GM23248 (cell line): ENCODE data around the gene BRPF3. TPM values are rescaled to one million over a fixed set of nuclear protein-coding genes. Genes with fewer than 3 reads are reported as not detected.

Source experiments
- DNase-seq: peaks from one replicate; pipeline ENCODE4 v3.0.0-alpha.2; 2015
- H2AFZ ChIP-seq: fragments of 200-600 bp; sonication (generic); 2 replicates; pipeline ENCODE4 v1.6.1; 2016; ENCODE audit warnings: antibody characterized with exemption
- H3F3A ChIP-seq: fragments of 200-600 bp; sonication (generic); 2 replicates; pipeline ENCODE4 v1.6.1; 2016; ENCODE audit warnings: mild to moderate bottlenecking, antibody characterized with exemption, mixed run types; ENCODE audit not compliant: insufficient read depth
- H3K27ac ChIP-seq: fragments of 200-600 bp; sonication (generic); 2 replicates; pipeline ENCODE4 v1.5.1; 2016; ENCODE audit warnings: mild to moderate bottlenecking
- H3K27me3 ChIP-seq: fragments of 200-600 bp; sonication (generic); replicated peaks from 2 replicates; pipeline ENCODE4 v1.6.1; 2016; ENCODE audit warnings: mild to moderate bottlenecking; ENCODE audit not compliant: insufficient read depth
- H3K36me3 ChIP-seq: fragments of 200-600 bp; sonication (generic); 2 replicates; pipeline ENCODE4 v1.6.1; 2016; ENCODE audit warnings: low read depth, mild to moderate bottlenecking
- H3K4me1 ChIP-seq: fragments of 200-600 bp; sonication (generic); 2 replicates; pipeline ENCODE4 v1.6.1; 2016; ENCODE audit warnings: mild to moderate bottlenecking; ENCODE audit not compliant: insufficient read depth
- H3K4me2 ChIP-seq: fragments of 200-600 bp; sonication (generic); one replicate; pipeline ENCODE4 v1.6.1; 2016; ENCODE audit warnings: mild to moderate bottlenecking; ENCODE audit not compliant: unreplicated experiment
- H3K4me3 ChIP-seq: fragments of 200-600 bp; sonication (generic); 2 replicates; pipeline ENCODE4 v1.5.1; 2016; ENCODE audit warnings: mild to moderate bottlenecking
- H3K79me2 ChIP-seq: fragments of 200-600 bp; sonication (generic); 2 replicates; pipeline ENCODE4 v1.6.1; 2016; ENCODE audit warnings: mild to moderate bottlenecking; ENCODE audit not compliant: insufficient read depth
- H3K9ac ChIP-seq: fragments of 200-600 bp; sonication (generic); 2 replicates; pipeline ENCODE4 v1.6.1; 2016; ENCODE audit warnings: mild to moderate bottlenecking
- H3K9me2 ChIP-seq: fragments of 200-600 bp; sonication (generic); 2 replicates; pipeline ENCODE4 v1.6.1; 2016; ENCODE audit warnings: mixed run types, mild to moderate bottlenecking, moderate library complexity; ENCODE audit not compliant: insufficient read depth
- H3K9me3 ChIP-seq: fragments of 200-600 bp; sonication (generic); one replicate; pipeline ENCODE4 v1.6.1; 2017; ENCODE audit warnings: low read depth
- H4K20me1 ChIP-seq: fragments of 200-600 bp; sonication (generic); 2 replicates; pipeline ENCODE4 v1.6.0; 2016; ENCODE audit not compliant: insufficient read depth
- EZH2 ChIP-seq: fragments of 200-600 bp; sonication (generic); IDR thresholded peaks from 2 replicates; pipeline ENCODE4 v1.6.1; 2018; ENCODE audit warnings: antibody characterized with exemption, mild to moderate bottlenecking; ENCODE audit not compliant: insufficient read depth, poor library complexity, severe bottlenecking
- EZH2phosphoT487 ChIP-seq: fragments of 200-600 bp; sonication (generic); IDR thresholded peaks from 2 replicates; pipeline ENCODE4 v1.6.1; 2018; ENCODE audit warnings: antibody characterized with exemption, moderate library complexity, mild to moderate bottlenecking, low read depth; ENCODE audit not compliant: insufficient read depth
- WGBS, 2 experiments: methylation state at CpG; one replicate each; pipeline ENCODE4 v1.1.6; 2015 to 2017; ENCODE audit warnings: low lambda C conversion rate in 2 of 2, low coverage in 1 of 2; ENCODE audit errors: missing lambda C conversion rate in 2 of 2; 5-methylcytosine and 5-hydroxymethylcytosine counted together
- in situ Hi-C: fragments of 300-500 bp; cut with MboI; formaldehyde crosslinking; loops from 2 replicates; pipeline ENCODE4 v1.15.0; 2020
- polyA plus RNA-seq: library from polyadenylated mRNA; unstranded; fragments of >200 nt; fragmentation: Nextera tagmentation; extraction: Ambion mirVana; gene quantifications from 2 replicates; pipeline ENCODE4 v1.2.1, GENCODE V29; 2016
- total RNA-seq: library from RNA; depleted of rRNA; stranded (reverse); fragments of >200 nt; shearing (Covaris generic); gene quantifications from 2 replicates; pipeline ENCODE4 v1.2.3, GENCODE V29; 2014

The BRPF3 gene
- total and polyA plus RNA-seq, 2 experiments from 2014 or later = 6.3 to 7.9 TPM

GRCh38 chr6:36235309-36235708 is 38.8 kb downstream of the BRPF3 start:
- DNase-seq = peak; percentile 12
- Histone ChIP-seq H2AFZ (no peak overlapping the region), H3F3A (no peaks in the 10 kb centered on the region), H3K36me3 (peaks cover 9% of the 10 kb centered on the region; the same call in 1 of the 2 replicates), H3K4me1 (no peaks in the 10 kb centered on the region), H3K27me3 (no peaks in the 10 kb centered on the region), H4K20me1 (no peaks in the 10 kb centered on the region), H3K4me3 (no peak overlapping the region), H3K9ac (no peak overlapping the region), H3K4me2 (no peak overlapping the region), H3K79me2 (no peaks in the 10 kb centered on the region), H3K9me2 (no peaks in the 10 kb centered on the region), H3K9me3 (no peaks in the 10 kb centered on the region), H3K27ac (no peak overlapping the region)
- in situ Hi-C loops = no loop called here
- TF ChIP-seq EZH2 (no peak), EZH2phosphoT487 (no peak)
- 40 to 46% methylated on average over 3 of the region's 3 CpGs for WGBS, 2 experiments

GRCh38 chr6:36235862-36236261 is 39.3 kb downstream of the BRPF3 start:
- 94 to 97% methylated on average over 16 to 17 of the region's 17 CpGs for WGBS, 2 experiments
- Histone ChIP-seq H4K20me1 (no peaks in the 10 kb centered on the region), H3K79me2 (no peaks in the 10 kb centered on the region), H3K27me3 (no peaks in the 10 kb centered on the region), H3K36me3 (peaks cover 9% of the 10 kb centered on the region; the same call in 1 of the 2 replicates), H2AFZ (no peak overlapping the region), H3F3A (no peaks in the 10 kb centered on the region), H3K4me3 (no peak overlapping the region), H3K9ac (no peak overlapping the region), H3K9me3 (no peaks in the 10 kb centered on the region), H3K4me2 (no peak overlapping the region), H3K27ac (no peak overlapping the region), H3K9me2 (no peaks in the 10 kb centered on the region), H3K4me1 (no peaks in the 10 kb centered on the region)
- no peak for DNase-seq
- in situ Hi-C loops = no loop called here
- TF ChIP-seq EZH2phosphoT487 (no peak), EZH2 (no peak)

GRCh38 chr6:36239774-36240173 is 43.2 kb downstream of the BRPF3 start:
- H3K9ac ChIP-seq = no peak overlapping the region
- H3K9me2 ChIP-seq = no peaks in the 10 kb centered on the region
- H3K79me2 ChIP-seq = no peaks in the 10 kb centered on the region
- H2AFZ ChIP-seq = no peak overlapping the region
- H3K9me3 ChIP-seq = no peaks in the 10 kb centered on the region
- TF ChIP-seq EZH2 (no peak), EZH2phosphoT487 (no peak)
- 94 to 95% methylated on average over 5 of the region's 5 CpGs for WGBS, 2 experiments
- in situ Hi-C loops = no loop called here
- H3K36me3 ChIP-seq = no peaks in the 10 kb centered on the region
- H4K20me1 ChIP-seq = no peaks in the 10 kb centered on the region
- no peak overlapping the region for H3K4me3 ChIP-seq
- no peaks in the 10 kb centered on the region for H3K27me3 ChIP-seq
- H3K27ac ChIP-seq = no peak overlapping the region
- H3K4me1 ChIP-seq = no peaks in the 10 kb centered on the region
- H3K4me2 ChIP-seq = no peak overlapping the region
- no peaks in the 10 kb centered on the region for H3F3A ChIP-seq
- DNase-seq = no peak

- H3K27me3 ChIP-seq = no peaks in the 10 kb centered on the region
- no peak overlapping the region for H3K9ac ChIP-seq
- H2AFZ ChIP-seq = no peak overlapping the region
- no peaks in the 10 kb centered on the region for H3K9me2 ChIP-seq
- TF ChIP-seq EZH2 = no peak
- TF ChIP-seq EZH2phosphoT487 = no peak
- H3K4me2 ChIP-seq = no peak overlapping the region
- H3F3A ChIP-seq = no peaks in the 10 kb centered on the region
- WGBS, 2 experiments = 18 to 21% methylated on average over 10 of the region's 10 CpGs
- no peaks in the 10 kb centered on the region for H3K9me3 ChIP-seq
- H3K36me3 ChIP-seq = no peaks in the 10 kb centered on the region
- no peak overlapping the region for H3K4me3 ChIP-seq
- H3K27ac ChIP-seq = no peak overlapping the region
- H4K20me1 ChIP-seq = no peaks in the 10 kb centered on the region
- in situ Hi-C loops = no loop called here
- no peaks in the 10 kb centered on the region for H3K79me2 ChIP-seq
- peaks cover 3% of the 10 kb centered on the region; the same call in 1 of the 2 replicates for H3K4me1 ChIP-seq
- peak; percentile 37 for DNase-seq
Measured at GRCh38 chr6:36241728-36242127, 45.2 kb downstream of the BRPF3 start.

- Histone ChIP-seq H3F3A (peaks cover 3% of the 10 kb centered on the region), H4K20me1 (no peaks in the 10 kb centered on the region), H3K4me3 (no peak overlapping the region), H3K79me2 (no peaks in the 10 kb centered on the region), H2AFZ (no peak overlapping the region), H3K4me2 (no peak overlapping the region), H3K27me3 (no peaks in the 10 kb centered on the region), H3K9me3 (no peaks in the 10 kb centered on the region), H3K27ac (no peak overlapping the region), H3K9me2 (no peaks in the 10 kb centered on the region), H3K9ac (no peak overlapping the region), H3K4me1 (peaks cover 8% of the 10 kb centered on the region), H3K36me3 (no peaks in the 10 kb centered on the region)
- TF ChIP-seq EZH2phosphoT487 (no peak), EZH2 (no peak)
- 85 to 89% methylated on average over 5 of the region's 5 CpGs for WGBS, 2 experiments
- no peak for DNase-seq
- in situ Hi-C loops = no loop called here
Measured at GRCh38 chr6:36242161-36242560, 45.6 kb downstream of the BRPF3 start.
